Activated T-cell treated with anti-CD3 and anti-CD28 coated beads for 1 hour (primary cell): ENCODE data around the gene TMSB4X.
"Not testable (repeated sequence)": the region's sequence is repeated elsewhere in the genome, so short reads cannot be mapped to it uniquely, and the experiment has no call there.

Source experiments
- DNase-seq: peaks from one replicate; pipeline ENCODE4 v3.0.0-alpha.2; 2020; ENCODE audit warnings: low read depth

The TMSB4X gene

GRCh38 chrX:12997906-12998687 is 23.2 kb downstream of the TMSB4X start:
- no peak for DNase-seq

DNA sequence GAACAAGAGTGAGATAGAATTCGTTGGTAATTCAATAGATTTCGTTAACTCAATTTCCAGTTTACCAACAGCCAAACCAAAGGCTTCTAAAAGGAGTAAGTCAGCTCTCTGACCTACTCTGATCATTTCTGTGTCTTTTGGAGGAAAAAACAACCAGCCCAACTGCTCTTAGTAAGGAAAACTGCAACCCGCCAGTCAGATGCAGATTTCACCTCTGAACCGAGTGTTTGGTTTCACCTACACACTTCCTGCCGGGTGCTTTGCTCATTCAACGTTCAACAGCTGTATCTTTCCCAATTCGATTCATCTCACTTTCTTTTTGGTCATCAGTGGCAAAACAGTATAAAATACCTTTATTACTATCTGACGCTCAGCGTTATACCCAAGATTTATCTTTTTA is 24.5 kb downstream of the TMSB4X start:
- DNase-seq = no peak

GRCh38 chrX:13000301-13000811 is 25.4 kb downstream of the TMSB4X start:
- DNase-seq = no peak

- no peak for DNase-seq
Measured at GRCh38 chrX:13001097-13001496, 26.2 kb downstream of the TMSB4X start.

- DNase-seq = no peak
Measured at GRCh38 chrX:13001961-13002671, 27.2 kb downstream of the TMSB4X start.

GRCh38 chrX:13005661-13006473 is 31.0 kb downstream of the TMSB4X start:
- DNase-seq = no peak

- no peak for DNase-seq
Measured at GRCh38 chrX:13007519-13008188, 32.7 kb downstream of the TMSB4X start.

DNA sequence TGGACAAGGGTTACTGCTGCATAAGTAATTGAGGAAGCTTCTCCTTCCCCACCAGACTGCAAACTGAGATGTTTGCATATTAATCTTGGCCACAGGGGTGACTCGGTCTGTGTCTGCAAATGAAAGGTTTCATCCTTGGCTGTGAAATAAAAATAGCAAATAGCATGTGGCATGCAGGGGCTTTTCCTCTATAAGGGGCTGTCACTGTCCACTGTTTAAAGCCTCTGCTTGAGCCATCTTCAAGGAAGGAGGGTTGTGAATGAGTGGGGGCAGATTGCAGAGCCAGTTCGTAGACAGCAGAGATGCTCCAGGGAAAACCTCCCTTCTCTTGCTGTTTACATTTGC is 33.3 kb downstream of the TMSB4X start:
- DNase-seq = no peak

DNA sequence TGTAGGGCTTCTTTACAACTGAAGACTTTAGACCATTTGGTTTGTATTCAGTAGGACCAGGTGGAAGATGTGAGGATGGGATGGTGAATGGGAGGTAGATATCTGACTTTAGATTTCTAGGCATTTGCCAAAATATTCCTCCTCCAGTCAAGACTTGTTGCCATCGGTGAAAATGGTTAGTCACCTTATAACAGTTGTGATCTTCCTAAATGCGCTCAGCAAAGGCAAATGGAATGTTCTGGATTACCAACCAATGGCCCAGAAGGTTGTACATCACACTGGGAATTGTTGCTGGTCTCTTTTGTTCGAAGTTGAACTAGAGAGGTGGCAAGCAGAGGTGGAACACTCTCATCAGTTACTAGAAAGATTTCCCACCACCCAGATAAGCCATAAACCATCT is 33.9 kb downstream of the TMSB4X start:
- no peak for DNase-seq

GRCh38 chrX:13009273-13009672 is 34.4 kb downstream of the TMSB4X start:
- DNase-seq = no peak

GRCh38 chrX:13009844-13010243 is 34.9 kb downstream of the TMSB4X start:
- DNase-seq = no peak

DNA sequence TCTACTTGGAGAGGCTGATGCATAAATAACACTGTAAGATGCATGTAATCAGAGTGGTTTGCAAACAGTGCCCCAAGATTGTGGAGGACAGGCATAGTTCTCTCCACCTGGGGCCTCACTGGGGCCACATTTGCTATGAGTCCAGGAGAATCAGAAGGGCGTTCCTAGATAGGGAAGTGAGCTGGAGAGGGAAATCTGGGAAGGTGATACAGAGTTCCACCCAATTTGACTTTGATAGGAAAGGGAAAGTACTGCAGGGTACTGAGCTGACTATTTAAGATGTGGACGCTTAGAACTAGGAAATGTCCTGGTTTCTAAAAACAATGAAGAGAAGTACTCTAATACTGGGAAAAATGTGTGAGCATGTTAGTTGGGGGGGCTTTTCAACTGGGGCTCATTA is 35.6 kb downstream of the TMSB4X start:
- DNase-seq = no peak

- no peak for DNase-seq
Measured at GRCh38 chrX:13013363-13014110, 38.6 kb downstream of the TMSB4X start.

DNA sequence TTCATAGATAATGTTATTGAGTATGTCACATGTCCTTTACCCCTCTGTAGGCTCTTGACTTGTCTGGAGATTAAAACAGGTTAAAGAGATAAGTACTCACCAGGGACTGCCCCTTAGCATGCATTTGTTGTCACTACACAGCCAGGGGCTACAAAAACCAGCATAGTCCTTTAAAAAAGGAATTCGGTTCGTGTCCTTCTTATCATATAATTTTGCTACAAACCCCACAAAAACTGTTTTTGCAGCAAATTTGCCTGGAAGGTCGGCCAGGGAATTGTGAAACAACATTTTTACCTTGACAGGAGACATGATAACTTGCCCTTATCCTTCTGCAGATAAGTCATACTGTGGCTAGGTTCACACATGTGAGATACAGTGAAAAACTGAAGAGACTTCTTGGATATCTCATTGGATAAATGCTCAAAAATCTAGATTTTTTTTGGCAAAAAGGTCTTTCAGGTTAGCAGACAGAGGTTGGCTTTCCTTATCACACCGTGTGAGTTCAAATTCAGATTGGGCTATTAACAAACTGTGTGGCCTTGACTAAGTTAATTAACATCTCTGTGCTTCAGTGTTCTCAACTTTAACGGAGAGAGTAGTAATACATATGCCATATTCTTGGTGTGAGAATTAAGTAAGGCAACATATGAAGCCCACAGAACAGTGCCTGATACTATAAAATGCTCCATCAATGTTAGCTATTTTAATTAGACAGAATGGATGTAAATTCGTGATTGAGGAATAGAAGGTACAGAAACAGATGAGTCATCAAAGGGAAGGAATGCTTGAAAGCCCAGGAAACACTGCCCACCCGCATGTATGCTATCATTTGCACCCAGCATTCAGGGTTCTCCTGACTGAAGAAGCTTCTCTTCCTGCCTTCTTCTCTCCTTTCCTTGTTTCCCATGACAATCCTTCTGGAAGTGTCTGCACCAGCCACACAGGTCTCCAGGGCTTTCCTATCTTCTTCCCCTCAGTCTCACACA is 39.5 kb downstream of the TMSB4X start:
- DNase-seq = no peak

GRCh38 chrX:13015536-13016236 is 40.8 kb downstream of the TMSB4X start:
- no peak for DNase-seq

DNA sequence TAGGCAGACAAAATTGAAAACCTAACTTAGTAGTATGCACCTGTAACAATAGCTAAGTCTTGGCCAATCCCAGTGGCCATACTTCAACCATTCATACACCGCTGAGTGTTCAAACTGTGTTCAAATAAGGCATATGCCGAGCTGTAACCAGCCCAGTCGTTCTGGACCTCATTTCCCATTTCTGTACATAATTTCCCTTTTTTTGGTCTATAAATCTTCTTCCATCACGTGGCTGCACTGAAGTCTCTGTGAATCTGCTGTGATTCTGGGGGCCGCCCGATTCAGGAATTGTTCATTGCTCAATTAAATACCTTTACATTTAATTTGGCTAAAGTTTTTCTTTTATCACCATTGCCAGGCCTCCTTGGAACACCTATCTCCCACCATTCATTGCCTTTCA is 41.8 kb downstream of the TMSB4X start:
- DNase-seq = not testable (repeated sequence)

- no peak for DNase-seq
Measured at GRCh38 chrX:13022926-13023325, 48.0 kb downstream of the TMSB4X start.

DNA sequence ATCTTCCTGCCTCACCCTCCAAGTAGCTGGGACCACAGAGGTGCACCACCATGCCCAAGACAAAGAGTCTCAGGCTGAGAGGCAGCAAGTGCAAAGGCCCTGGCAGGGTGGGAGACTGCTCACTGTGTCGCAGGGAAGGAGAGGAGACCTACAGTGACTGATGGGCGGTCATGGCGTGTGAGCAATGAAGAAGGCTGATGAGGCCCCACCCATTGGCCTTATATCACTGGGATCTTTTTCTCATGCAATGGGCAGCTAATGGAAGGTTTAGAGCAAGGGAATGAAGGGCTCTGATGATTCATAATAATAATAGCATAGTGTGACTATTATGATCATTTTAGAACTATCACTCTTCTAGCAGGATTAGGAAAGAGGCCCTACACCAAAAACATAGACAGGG is 48.7 kb downstream of the TMSB4X start:
- DNase-seq = no peak

DNA sequence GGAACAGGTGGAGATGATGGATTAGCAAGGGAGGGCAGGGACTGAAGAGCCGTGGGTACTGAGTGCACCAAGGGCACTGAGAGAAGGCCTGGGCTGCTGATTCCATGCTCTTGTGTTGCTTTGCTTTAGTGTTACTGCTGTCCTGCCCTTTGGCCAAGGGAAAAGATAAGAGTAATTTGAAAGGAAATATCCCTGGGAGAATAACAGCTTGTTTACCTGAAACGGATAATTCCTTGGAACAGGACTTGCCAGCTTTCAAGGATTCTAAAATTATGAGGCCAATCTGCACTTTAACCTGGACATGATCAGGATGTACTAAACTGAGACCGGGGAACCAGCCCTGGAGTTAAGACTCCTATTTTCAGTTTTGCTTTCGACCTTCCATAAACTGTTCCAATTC is 49.1 kb downstream of the TMSB4X start:
- no peak for DNase-seq

DNA sequence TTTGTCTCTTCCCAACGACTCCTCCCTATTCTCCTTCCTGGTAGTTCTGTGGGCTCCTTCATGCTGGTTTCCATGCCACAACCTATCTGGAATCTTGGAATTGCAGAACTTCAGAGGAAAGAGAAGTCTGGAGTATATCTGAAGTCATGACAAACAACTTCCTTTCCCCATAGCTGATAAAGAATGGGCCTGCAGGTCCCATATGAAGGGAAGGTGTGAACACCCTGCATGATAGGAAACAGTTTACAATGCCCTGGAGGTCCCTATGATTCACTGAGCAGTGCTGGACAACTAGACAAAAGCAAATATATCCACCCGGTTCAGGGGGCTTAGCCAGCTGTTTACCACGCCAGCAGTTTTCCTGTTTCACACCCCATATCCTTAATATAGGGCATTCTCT is 50.1 kb downstream of the TMSB4X start:
- no peak for DNase-seq
